ENCODE results near the gene MON2. TPM values are rescaled to one million over a fixed set of nuclear protein-coding genes. Genes with fewer than 3 reads are reported as not detected.

The MON2 gene
- total and polyA plus RNA-seq, 10 of the 15 experiments (the other 5 are each of a cell fraction or from before 2014, with no cell fraction given), result 5.4 to 34.3 (median 23.4) TPM

- 64% methylated on average over 2 of the region's 2 CpGs for WGBS (ENCODE audit: insufficient coverage, insufficient replicate concordance, low lambda C conversion rate, missing lambda C conversion rate)
- SMC1A ChIA-PET (ENCODE audit: uncharacterized antibody, unreplicated experiment), result no interaction called here
- H3K4me2 ChIP-seq (ENCODE audit: control insufficient read depth, insufficient read depth), result no peak overlapping the region
- no peak overlapping the region for H3K9ac ChIP-seq (ENCODE audit: control insufficient read depth, insufficient read depth, low read length)
- BruUV-seq (replicated peaks), result no TSS peak
- CTCF ChIA-PET, result interaction anchor here (2.8 kb wide), 1 partner anchor 11 kb away, joined by 13 read pairs; no protein-coding TSS in a partner anchor
- no peaks in the 10 kb centered on the region for H3K27me3 ChIP-seq (replicated peaks in 1 of 2; ENCODE audit: control insufficient read depth in 2 of 2, insufficient read depth in 2 of 2, low read length in 1 of 2)
- RAD21 ChIA-PET (ENCODE audit: unreplicated experiment), result no interaction called here
- DNase-seq (ENCODE audit: low read depth, low spot score) (no peak), FAIRE-seq (no peak), ATAC-seq (no peak)
- H3K4me1 ChIP-seq (ENCODE audit: control insufficient read depth, insufficient read depth, low read length), result no peaks in the 10 kb centered on the region
- POLR2A ChIA-PET, result no interaction called here
- H4K20me1 ChIP-seq (ENCODE audit: control insufficient read depth, insufficient read depth), result no peaks in the 10 kb centered on the region
- no peak overlapping the region for H3K27ac ChIP-seq (ENCODE audit: control insufficient read depth, insufficient read depth)
- H3K79me2 ChIP-seq (ENCODE audit: control insufficient read depth, insufficient read depth, low read length), result no peaks in the 10 kb centered on the region
- no peaks in the 10 kb centered on the region for H3K36me3 ChIP-seq (ENCODE audit: control insufficient read depth in 2 of 2, insufficient read depth in 2 of 2, low read length in 1 of 2)
- no peak overlapping the region for H2AFZ ChIP-seq (ENCODE audit: control insufficient read depth, low read depth, low read length)
- H3K9me3 ChIP-seq (replicated peaks; ENCODE audit: control insufficient read depth, insufficient read depth, low read length), result no peaks in the 10 kb centered on the region; the same call in 2 of the 3 replicates
- H3K4me3 ChIP-seq, result no peak overlapping the region
- intact Hi-C loops (cut with micrococcal nuclease; ENCODE audit: unreplicated experiment) (no loop called here), in situ Hi-C loops (cut with MboI) (loop anchor here (25.0 kb wide), 1 partner anchor 615 kb away; no protein-coding TSS in a partner anchor)
- TF ChIP-seq USF2 (IDR thresholded peaks at IDR 0.05; ENCODE audit: borderline replicate concordance, low read depth, low read length), result no peak
- no peak for TF ChIP-seq RAD51 (IDR thresholded peaks at IDR 0.05)
- no peak for TF ChIP-seq IRF4 (IDR thresholded peaks at IDR 0.05; ENCODE audit: low read depth, low read length)
- no peak for TF ChIP-seq CUX1 (IDR thresholded peaks at IDR 0.05; ENCODE audit: insufficient replicate concordance, low read depth, low read length)
- no peak for TF ChIP-seq RB1 (IDR thresholded peaks at IDR 0.05; ENCODE audit: borderline replicate concordance)
- TF ChIP-seq EGR1 (IDR thresholded peaks at IDR 0.05; ENCODE audit: borderline replicate concordance in 1 of 2, low read depth in 2 of 2, low read length in 2 of 2), result no peak
- no peak for TF ChIP-seq NFYB (IDR thresholded peaks at IDR 0.05; ENCODE audit: insufficient read depth, low read depth, low read length)
- no peak for TF ChIP-seq KAT2A (conservative IDR thresholded peaks at IDR 0.05; ENCODE audit: control insufficient read depth, low read depth, low read length)
- no peak for TF ChIP-seq MXI1 (IDR thresholded peaks at IDR 0.05; ENCODE audit: low read depth, low read length)
- no peak for TF ChIP-seq POLR2AphosphoS5 (IDR thresholded peaks at IDR 0.05; ENCODE audit: low read length)
- no peak for TF ChIP-seq MTA3 (IDR thresholded peaks at IDR 0.05; ENCODE audit: borderline replicate concordance, low read length)
- no peak for TF ChIP-seq POLR2AphosphoS2 (IDR thresholded peaks at IDR 0.05; ENCODE audit: low read depth, low read length)
- TF ChIP-seq MLLT1 (IDR thresholded peaks at IDR 0.05), result no peak
These were observed 19.7 kb upstream of the MON2 start for GRCh38 chr12:62446754-62447452.
